Hematopoietic multipotent progenitor cell treated with erythropoietin and hydrocortisone succinate and interleukin-3 and kit ligand, for 15 days (in vitro differentiated cells): ENCODE measurements around the gene ITGB7.

Source experiments
- DNase-seq: peaks from one replicate; pipeline ENCODE4 v3.0.0-alpha.2; 2015; ENCODE audit warnings: low spot score

Gene ITGB7

DNA sequence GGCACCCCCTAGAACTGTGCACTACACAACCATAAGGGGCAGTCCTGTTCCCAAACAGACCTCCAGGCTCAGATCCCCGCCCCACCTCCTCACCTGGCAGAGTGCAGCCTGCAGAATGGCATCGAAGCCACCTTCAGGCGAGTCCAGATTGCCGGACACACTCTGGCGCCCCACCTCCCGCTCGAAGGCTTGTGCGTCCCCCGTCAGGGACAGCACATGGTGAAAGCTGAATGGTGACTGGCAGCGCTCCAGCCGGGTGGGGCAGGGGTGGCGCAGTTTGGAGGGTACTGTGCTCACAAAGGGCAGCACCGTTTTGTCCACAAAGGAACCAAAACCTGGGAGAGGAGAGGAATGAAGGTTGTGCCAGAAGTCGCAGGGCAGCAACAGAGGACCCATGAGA, 10.6 kb downstream of the ITGB7 start:
- DNase-seq: no peak

DNA sequence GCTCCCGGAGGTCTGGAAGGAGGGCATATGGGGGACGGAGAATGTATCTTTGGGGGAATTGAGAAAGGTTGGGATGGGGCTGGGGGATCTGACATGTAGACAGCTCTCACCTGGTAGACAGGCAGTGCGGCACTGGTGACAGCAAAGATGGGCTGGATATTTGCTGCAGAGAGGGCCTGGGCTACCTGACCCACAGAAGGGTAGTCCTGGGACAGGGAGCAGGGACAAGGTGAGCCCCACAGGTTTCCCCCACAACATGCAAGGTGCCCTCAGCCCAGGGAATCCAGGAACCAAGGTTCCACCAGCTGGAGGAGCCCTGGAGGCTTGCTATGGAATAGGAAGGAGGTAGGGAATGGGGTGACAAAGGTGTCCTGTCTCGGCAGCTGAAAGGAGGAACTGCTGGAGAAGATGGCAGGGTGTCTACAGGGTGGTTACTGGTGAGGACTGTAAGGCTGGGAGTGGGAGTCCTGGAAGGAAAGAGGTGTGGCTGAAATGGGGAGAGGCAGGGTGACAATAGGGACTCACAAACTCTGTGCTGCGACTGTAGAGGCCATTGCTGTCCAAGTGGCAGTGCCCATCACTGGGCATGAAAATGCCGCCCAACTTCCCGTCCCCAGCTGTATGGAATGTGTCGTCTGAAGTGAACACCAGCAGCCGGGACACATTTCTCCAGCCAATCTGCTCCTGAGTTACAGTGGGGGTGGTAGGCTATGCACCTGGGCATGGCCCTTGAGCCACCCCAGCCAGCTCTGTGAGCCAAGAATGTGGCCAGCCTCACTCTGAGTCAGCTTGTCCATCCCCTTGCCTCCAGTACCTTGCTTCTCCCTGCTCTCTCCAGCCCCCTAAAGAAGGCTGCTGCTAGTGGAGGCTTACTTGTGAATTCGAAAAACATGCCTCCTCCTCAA, 11.3 kb downstream of the ITGB7 start:
- no peak for DNase-seq

DNA sequence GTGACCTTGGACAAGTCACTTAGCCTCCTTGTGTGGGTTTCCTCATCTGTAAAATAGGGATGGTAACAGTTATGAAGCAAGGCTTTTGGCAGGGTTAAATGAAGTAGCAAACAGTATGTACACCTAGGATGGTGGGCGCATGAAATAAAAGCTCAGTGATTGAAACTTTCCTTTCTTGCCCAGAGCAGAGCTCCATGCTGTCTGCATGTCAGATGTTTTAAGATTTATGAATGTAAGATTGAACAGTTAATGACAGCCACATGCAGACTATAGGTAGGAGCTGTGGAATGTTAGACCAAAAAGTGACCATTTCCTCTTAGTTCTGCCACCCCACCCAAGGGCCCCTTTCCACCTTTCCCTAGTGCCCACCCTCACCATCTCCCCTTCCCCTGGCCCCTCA, 12.1 kb downstream of the ITGB7 start:
- no peak for DNase-seq

DNA sequence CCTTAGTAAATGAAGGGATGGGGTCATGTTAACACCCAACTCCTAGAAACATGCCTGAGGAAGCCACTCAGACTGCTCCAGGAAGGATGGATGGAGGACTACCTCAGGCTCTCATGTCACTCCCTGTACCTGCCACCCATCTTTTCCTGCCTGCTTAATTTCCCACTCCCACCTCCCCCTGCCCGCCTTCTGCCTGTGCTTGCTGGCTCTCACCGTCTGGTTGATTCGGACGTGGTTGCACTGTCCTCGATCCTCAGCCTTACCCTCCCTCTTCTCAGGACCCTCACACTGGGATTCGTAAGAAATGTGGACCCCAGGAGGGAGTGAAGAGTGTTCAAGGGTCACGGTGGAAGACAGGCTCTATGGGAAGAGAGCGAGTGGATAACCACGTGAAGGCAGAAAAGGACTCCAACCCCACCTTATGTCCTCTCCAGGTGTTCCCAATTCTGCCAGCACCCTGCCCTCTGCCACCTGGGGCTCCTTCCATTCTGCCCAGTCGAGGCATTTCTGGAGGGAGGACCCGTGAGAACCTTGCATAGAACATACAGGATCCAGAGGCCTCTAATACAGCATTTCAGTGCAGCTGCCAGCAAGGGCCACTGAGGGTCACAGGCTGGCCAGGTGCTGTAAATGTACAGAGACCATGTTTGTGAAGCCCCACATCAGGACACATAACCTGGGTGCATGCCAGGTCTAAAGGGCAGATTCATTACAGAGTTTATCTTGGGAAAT, 12.9 kb downstream of the ITGB7 start:
- no peak for DNase-seq

DNA sequence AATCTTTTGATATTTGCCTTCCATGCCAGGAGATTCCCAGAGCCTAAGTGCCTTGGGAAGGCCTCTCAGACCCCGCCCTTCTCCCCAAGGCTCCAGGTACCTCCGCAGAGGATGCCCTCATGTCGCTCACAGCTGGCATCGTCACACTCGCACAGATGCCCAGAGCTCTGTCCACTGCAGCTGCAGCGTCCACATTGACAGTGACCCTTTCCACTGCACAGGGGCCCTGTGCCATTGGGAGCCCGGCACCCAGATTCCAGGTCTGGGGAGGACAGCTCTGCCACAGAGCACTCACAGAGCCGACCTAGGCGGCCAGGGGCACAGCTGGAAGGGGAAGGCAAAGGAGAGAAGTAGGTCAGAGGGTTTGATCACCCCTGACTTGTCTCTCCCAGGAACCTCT, 14.0 kb downstream of the ITGB7 start:
- no peak for DNase-seq

DNA sequence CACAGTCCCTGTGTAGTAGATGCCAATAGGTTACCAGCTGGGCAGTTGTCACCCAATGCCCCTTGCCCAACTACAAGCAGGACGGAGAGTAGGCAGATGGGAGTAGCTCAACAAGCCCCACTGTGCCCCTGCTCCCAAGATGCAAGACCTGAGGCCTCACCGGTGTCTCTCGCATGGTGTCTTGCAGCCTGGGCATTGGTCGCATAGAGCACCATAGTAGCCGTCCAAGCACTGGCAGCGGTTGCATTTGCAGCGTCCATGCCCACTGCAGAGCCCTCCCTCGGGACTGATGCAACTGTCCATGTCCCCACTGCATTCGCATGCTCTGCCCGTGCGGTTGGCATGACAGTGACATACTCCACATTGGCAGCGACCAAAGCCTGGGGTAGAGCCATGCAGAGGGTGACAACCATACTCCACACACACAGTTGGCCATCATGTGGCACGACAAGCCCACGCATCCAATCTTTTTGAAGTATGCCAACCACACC, 14.5 kb downstream of the ITGB7 start:
- no peak for DNase-seq

DNA sequence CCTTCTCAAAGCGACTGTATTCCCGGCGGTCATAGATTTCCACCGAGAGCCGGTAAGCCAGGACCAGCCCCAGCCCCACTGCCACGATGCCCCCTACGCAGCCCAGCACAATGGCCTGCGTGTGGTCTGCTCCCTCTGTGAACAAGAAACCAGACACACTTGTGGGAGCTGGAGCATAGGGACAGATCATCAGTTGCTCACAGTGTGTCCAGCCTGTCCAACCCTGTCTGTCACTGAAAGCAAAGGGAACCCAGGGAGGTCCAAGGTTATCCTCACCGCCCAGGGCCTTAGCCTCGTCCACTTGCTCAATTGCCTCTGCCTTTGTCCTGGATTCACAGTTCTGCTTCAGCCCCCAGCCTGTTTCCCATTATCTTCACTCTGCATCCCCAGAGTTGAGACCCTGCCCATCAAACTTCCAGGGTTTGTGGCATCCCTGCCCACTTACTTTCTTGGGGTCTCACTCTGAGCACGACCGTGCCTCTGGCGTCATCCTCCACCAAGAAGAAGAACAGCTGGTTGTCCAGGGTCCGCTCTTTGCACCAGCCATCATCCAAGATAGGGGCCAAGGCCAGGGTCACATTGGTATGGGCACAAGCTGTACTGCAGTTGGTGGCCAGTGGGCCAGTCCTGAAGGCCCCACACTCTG, 15.0 kb downstream of the ITGB7 start:
- DNase-seq: no peak

DNA sequence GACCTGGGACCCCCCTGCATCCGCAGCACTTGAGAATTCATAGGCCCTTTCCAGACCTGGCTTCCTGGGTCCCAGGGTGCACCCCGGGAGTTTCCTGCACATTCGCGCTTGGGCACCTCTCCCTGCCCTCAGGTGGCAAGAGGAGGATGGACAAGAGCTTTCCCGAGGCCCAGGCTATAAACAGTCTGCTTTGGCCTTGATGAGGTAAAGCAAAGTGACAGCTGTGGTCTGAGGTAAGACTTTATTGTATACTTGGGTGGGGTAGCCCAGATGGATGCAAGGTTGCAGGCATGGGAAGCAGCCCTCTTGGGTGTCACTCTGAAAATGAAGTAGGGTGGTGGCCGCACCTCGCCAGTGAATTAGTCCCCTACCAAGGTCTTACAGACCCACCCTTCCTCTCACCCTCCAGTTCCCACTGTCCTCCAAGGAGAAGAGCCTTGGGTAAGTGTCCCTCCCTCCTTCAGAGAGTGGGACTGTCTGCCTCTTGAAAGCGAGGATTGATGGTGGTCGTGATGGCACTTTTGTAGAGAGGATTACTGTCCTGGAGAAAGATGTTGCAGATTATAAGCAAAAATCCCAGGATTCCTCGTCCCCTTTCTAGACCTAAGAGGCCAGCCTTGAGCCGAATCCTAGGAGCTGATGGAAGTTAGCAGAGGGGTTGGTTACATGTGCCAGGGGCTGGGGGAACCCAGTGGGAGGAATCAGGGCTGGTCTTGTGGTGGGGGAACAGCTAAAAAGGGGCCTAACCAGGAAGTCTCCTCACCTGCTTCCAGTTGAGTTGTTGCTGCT, 15.8 kb downstream of the ITGB7 start:
- DNase-seq: no peak

DNA sequence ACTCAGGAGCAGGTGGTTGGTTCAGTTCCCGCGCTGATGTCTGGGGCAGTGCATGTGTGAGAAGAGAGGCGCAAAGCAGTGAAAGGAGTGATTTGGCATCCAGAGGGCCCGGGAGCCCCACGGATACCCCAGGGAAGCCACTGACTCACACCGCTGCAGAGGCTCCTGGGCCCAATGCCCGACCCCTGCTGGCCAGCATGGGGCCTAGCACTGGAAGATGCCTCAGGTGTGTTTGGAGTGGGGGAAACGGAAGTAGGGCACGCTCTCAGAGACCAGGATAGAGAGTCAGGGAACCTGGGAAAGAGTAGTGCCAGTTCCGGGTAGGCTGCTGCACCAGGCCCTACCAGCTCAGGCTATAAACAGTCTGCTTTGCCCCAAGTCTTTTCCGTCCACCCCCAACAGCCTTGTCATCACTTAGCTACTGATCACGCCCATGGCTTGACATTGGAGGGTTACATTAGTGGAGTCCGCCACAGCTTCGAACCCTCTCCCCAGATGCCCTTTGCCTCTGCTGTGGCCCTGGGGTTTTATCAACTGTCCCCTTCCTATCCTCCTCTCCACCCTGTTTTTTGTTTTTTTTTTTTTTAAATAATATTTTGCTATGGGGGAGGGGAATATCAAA, 16.8 kb downstream of the ITGB7 start:
- DNase-seq: peak; percentile 37

DNA sequence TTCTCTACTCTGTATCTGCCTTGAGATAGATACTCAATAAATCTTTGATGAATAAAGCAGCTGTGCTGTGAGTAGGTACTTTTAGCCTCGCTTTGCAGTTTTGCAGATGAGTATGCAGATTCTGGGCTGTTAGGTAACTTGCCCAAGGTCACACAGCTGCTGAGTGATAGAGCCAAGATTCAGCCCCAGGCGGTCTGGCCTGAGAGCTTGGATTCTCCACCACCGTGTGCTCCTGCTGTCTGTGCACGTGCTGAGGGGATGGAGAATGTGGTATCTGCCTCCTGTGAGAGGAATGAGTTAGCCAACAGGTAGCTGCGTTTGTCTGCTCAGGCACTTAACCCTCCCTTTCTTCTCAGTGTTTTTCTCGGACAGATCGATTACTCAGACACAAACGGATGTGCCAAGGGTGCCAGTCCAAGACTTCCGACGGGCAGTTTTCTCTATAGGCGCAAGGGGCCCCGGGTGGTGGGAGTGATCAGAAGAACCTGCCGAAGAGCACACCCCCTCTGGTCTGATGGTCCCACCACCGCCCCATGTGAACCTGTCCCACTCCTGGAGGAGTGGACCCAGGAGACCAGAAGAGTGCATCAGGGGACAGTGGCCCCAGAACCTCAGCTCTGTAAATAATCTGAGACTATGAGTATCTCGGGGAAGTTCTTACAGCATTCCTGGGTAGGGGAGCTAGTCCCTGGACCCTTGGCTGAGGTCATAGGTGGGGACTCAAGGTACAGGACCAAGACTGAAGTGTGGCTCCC, 19.7 kb downstream of the ITGB7 start:
- DNase-seq: no peak

DNA sequence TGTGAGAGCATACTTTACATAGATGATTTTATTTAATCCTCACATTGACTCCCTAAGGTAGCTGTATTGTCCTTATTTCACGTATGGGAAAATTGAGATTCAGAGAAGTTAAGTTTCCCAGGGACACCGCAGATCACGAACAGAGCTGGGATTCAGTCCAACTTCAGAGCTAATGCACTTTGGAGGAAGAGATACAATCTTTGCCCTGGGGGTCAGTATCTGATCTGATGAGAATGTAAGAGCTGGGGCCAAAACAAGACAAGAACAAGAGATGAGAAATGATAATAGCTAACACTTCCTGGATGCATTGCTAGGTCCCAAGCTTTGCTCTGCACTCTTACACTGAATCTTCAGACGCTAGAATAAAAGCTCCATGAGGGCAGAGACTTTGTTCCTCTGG, 20.3 kb downstream of the ITGB7 start:
- DNase-seq: no peak

DNA sequence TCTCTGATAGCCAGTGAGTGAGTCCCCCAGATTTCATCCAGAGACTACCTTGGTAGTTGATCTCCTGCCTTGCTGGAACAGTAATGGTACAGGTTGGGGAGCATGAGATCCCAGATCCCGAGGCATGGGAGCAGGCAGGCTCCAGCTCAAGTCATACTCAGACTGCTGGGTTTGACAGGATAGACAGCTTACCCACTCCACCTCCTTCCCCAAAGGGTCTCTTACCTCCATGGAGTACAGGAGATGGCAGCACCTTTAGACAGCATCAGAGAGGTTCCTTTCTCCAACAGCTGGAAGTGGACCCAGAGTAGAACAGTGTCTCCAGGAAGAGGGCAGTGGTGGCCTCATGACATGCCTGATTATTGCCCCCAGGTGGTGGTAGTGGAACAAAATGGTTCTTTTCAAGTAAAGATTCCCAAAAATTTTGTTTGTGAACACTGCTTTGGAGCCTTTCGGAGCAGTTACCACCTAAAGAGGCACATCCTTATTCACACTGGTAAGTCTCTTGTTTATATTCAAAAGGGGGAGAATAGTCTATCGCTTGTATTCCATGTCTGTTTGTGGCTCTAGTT, 21.4 kb downstream of the ITGB7 start:
- DNase-seq: no peak

DNA sequence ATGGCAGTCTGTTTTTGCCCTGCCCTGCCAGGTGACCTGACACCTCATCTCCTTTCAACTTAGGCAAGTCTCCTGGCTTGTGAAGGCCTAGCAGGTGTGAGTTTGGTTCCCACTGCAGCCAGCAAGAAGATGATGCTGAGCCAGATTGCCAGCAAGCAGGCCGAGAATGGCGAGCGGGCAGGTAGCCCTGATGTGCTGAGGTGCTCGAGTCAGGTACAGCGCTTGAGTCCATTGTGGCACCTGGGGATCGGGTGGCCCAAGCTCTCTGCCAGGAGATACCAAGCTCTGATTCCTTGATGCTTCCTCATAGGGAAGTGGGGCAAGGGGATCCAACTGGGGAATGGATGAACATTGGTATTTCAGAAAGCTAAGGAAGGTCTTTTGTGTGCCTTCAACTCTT, 22.2 kb downstream of the ITGB7 start:
- DNase-seq: no peak

DNA sequence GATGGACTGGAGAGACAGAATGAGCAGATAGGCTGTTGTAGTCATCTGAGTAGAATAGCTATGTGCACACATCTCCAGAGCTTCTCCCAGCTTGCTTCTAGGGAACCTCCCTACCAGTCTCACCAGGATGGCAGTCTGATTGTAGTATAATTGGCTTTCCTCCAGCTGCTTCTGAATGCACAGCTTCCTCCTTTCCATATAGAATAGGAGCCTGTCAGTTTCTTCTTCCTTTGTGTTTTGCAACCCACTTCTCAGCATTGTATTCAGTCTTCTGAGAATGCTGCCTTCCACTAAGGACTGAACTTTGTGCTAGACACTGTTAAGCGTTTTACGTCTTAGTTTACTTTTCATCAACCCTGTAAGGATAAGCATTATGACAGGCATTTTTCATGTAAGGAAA, 24.1 kb downstream of the ITGB7 start:
- no peak for DNase-seq

DNA sequence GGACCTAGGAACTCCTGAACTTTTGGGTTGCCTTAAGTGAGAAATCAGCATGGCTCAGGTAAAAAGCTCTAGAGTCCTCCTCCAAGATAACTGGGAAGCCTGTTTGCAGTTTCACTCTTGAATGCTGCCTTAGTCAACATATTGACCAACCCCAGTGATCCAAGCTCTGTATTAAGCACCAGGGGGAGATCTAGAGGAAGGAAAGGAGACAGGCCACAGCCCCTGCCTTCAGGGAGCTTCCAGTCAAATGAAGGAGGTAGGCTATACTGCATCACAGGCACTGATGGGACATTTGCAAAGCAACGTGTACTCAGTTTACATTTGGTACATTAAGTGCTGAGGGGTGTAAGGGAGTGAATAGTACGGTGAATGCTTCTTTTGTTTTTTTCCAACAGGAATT, 25.1 kb downstream of the ITGB7 start:
- DNase-seq: no peak

DNA sequence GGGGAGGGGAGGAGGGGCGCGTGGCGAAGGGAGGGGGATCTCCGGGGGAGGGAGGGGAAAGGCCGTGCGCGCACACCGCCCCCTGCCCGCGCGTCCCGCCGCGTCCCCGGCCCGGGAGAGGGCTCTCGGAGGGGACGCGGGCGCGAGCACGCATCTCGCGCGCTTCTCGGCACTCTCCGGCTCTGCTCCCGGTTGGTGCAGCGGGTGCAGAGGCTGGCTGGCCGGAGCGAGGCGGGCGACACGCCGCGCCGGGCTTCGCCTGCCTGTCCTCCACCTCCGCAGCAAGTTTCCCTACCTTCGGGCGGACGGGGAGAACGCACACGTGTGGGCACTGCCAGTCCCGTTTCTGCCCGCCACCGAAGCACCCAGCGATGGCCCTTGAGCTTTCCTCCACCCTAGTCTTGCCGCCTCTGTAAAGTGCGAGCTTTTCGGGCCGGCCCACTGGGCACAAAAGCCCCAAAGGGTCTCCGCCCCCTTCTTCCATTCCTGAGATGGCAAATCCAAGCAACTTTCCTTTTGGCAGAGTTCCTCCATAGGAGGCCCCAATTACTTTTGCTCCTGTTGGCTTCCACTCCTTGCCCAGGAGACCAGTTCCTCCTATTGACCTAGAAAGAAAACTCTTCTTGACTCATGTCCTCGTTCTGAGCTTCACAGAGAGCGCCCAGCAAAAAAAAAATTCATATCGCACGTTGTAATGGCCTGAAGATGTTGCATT, 26.0 kb downstream of the ITGB7 start:
- no peak for DNase-seq

DNA sequence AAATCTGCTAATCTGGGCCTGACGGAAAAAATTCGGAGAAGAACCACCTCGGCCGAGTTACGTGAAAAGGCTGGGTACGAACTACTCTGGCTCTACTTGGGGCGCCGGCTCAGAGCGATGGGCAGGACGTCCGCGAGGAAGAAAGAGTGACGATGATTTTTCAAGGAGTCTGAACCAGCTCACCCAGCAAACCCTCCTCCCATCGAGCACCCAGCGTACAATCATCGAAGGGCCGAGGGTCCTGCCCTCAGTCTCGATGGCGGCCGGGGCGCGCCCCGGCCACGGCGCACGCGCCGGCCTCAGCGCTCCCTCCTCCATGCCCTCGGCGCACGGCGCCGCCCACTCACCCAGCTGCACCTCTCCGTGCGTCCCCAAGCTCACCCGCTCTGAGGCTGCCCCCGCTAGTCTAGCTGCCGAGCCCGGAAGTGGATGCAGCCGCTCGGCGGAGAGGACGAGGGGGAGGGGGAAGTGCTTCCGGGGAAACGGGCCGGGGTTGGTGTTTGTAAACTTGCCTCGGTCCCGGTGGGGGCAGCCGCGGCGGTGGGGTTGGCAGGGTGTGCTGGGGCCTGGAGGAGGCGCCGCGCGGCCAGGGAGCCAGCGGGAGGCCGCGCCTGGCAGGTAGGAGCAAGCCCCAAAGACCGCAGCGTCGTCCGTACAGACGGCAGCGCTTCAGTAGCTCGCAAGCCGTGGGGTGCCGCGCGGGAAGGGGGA, 26.7 kb downstream of the ITGB7 start, which contains the start of the genes CSAD and ZNF740:
CSAD (minus strand) TSS at position 706 of the 711 bp plus-strand sequence. CDS start 7,455 bp downstream, outside the sequence.
ZNF740 (plus strand) TSS at position 503 of the 711 bp plus-strand sequence. CDS start 1,262 bp downstream, outside the sequence.
- DNase-seq: peak; percentile 89

DNA sequence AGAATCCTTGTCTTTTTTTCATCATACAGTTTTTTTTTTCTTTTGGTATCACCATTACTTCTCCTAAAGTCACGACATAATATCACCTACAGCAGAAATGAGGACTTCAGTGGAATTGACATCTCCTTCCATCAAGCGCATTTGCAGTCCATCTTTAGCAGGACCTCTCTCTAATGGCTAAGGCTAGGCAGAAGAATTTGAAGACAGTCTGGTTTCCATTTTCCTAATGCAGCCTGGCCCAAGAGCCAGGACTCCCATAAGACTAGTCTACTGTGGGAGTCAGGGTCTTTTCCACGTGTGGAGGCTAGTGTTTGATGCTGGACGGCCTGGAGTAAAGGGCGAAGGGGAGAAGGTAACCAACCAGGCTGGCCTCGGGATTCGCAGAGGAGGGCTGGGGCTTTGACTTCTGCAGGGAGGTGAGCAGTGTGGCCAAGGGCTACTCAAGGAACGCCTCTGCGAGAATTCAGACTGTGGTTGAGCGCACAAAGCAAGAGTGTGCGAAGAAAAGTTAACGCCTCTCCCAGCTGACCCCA, 27.3 kb downstream of the ITGB7 start:
- no peak for DNase-seq
